ENCODE data around the gene LPP. TPM values are rescaled to one million over a fixed set of nuclear protein-coding genes. Genes with fewer than 3 reads are reported as not detected.

LPP gene
- total RNA-seq, 1 experiment from 2014 or later, result 148 TPM

DNA sequence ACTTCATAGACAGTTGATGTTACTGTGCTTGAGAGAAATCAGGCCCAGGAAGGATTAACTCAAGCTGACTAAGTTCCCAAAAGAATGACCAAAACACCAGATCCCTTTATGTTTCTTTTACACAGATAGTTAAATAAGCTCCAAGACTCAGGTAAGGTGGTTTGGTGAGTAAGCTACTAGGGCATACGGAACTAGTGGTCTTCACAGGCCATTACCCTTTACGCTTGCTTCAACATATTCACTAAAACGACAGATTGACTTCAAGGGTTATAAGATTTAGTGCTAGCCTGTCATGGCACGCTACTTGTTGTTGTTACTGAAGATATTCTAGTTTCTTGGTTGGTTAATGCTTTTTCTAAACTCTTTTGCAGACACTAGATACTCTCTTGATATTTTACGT is 369.3 kb downstream of the LPP start:
- Histone ChIP-seq H3K9me2 (ENCODE audit: insufficient read depth) (no peaks in the 10 kb centered on the region), H3K27me3 (ENCODE audit: insufficient read depth, low read depth) (no peaks in the 10 kb centered on the region), H4K20me1 (ENCODE audit: insufficient read depth) (no peaks in the 10 kb centered on the region), H3K4me1 (replicated peaks; ENCODE audit: insufficient read depth) (peaks cover 12% of the 10 kb centered on the region), H3F3A (ENCODE audit: insufficient read depth, low read depth) (0 out of 2 replicates have a peak, but pooled peaks cover 3% of the 10 kb centered on the region), H2AFZ (no peak overlapping the region), H3K79me2 (ENCODE audit: low read depth) (no peaks in the 10 kb centered on the region), H3K4me2 (no peak overlapping the region), H3K4me3 (no peak overlapping the region), H3K27ac (no peak overlapping the region), H3K9me3 (ENCODE audit: insufficient read depth, low read depth) (no peaks in the 10 kb centered on the region), H3K36me3 (ENCODE audit: low read depth) (0 out of 2 replicates have a peak, but pooled peaks cover 6% of the 10 kb centered on the region)
- ChIA-PET CTCF (no interaction called here), POLR2A (ENCODE audit: unreplicated experiment) (no interaction called here)
- TF ChIP-seq, protein P1, sequence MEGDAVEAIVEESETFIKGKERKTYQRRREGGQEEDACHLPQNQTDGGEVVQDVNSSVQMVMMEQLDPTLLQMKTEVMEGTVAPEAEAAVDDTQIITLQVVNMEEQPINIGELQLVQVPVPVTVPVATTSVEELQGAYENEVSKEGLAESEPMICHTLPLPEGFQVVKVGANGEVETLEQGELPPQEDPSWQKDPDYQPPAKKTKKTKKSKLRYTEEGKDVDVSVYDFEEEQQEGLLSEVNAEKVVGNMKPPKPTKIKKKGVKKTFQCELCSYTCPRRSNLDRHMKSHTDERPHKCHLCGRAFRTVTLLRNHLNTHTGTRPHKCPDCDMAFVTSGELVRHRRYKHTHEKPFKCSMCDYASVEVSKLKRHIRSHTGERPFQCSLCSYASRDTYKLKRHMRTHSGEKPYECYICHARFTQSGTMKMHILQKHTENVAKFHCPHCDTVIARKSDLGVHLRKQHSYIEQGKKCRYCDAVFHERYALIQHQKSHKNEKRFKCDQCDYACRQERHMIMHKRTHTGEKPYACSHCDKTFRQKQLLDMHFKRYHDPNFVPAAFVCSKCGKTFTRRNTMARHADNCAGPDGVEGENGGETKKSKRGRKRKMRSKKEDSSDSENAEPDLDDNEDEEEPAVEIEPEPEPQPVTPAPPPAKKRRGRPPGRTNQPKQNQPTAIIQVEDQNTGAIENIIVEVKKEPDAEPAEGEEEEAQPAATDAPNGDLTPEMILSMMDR (conservative IDR thresholded peaks at IDR 0.05), result no peak
- no peak for TF ChIP-seq EZH2 (IDR thresholded peaks at IDR 0.05; ENCODE audit: low read depth)
- no TSS peak for BruUV-seq (replicated peaks)
- intact Hi-C loops (cut with micrococcal nuclease; ENCODE audit: unreplicated experiment), result no loop called here
- no peak for DNase-seq

DNA sequence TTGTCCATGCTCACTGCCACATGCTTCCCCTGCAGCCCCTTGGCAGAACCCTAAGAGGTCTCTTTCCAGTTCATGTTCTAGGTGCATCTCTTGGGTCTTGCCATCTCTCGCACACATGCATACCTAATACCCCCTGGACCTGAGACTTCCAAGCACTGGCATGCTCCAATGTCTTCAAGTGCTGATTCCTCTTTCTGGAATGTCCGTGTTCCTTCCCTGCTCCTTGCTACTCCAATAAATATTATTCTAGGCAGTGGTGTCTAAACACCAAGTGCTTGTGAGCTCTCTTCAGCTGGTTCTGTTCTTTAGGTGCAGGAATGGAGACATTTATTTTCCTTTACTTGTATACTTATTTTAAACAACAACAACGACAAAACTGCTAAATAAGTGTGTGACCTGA is 370.1 kb downstream of the LPP start:
- H3K4me3 ChIP-seq, result no peak overlapping the region
- no peak overlapping the region for H3K27ac ChIP-seq
- H4K20me1 ChIP-seq (ENCODE audit: insufficient read depth), result no peaks in the 10 kb centered on the region
- DNase-seq, result no peak
- H3F3A ChIP-seq (ENCODE audit: insufficient read depth, low read depth), result 0 out of 2 replicates have a peak, but pooled peaks cover 3% of the 10 kb centered on the region
- TF ChIP-seq, protein P1 (conservative IDR thresholded peaks at IDR 0.05), result no peak
- no peak for TF ChIP-seq EZH2 (IDR thresholded peaks at IDR 0.05; ENCODE audit: low read depth)
- H3K79me2 ChIP-seq (ENCODE audit: low read depth), result no peaks in the 10 kb centered on the region
- peaks cover 5% of the 10 kb centered on the region for H3K4me1 ChIP-seq (replicated peaks; ENCODE audit: insufficient read depth)
- H2AFZ ChIP-seq, result no peak overlapping the region
- H3K27me3 ChIP-seq (ENCODE audit: insufficient read depth, low read depth), result no peaks in the 10 kb centered on the region
- intact Hi-C loops (cut with micrococcal nuclease; ENCODE audit: unreplicated experiment), result no loop called here
- 0 out of 2 replicates have a peak, but pooled peaks cover 6% of the 10 kb centered on the region for H3K36me3 ChIP-seq (ENCODE audit: low read depth)
- ChIA-PET CTCF (no interaction called here), POLR2A (ENCODE audit: unreplicated experiment) (no interaction called here)
- H3K9me3 ChIP-seq (ENCODE audit: insufficient read depth, low read depth), result no peaks in the 10 kb centered on the region
- no TSS peak for BruUV-seq (replicated peaks)
- no peaks in the 10 kb centered on the region for H3K9me2 ChIP-seq (ENCODE audit: insufficient read depth)
- no peak overlapping the region for H3K4me2 ChIP-seq

DNA sequence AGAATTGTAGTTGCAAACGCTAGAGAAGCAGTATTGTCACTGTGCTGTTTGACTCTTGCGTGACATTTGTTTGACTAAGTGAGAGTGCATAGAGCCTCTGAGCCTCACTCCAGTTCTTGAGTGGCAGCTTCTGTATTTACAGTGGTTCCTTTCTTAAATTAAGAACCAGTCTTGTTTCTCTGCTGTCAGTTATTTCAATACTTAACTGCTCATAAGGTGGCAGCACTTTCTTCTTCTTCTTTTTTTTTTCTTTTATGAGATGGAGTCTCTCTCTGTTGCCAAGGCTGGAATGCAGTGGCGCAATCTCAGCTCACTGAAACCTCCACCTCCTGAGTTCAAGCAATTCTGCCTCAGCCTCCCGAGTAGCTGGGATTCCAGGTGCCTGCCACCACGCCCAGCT is 372.1 kb downstream of the LPP start:
- H3K4me2 ChIP-seq, result no peak overlapping the region
- no peaks in the 10 kb centered on the region for H3K9me3 ChIP-seq (ENCODE audit: insufficient read depth, low read depth)
- no peaks in the 10 kb centered on the region for H3K79me2 ChIP-seq (ENCODE audit: low read depth)
- no peaks in the 10 kb centered on the region for H3K27me3 ChIP-seq (ENCODE audit: insufficient read depth, low read depth)
- no peak overlapping the region for H3K4me3 ChIP-seq
- BruUV-seq (replicated peaks), result no TSS peak
- no peaks in the 10 kb centered on the region for H4K20me1 ChIP-seq (ENCODE audit: insufficient read depth)
- CTCF ChIA-PET, result no interaction called here
- 0 out of 2 replicates have a peak, but pooled peaks cover 6% of the 10 kb centered on the region for H3K36me3 ChIP-seq (ENCODE audit: low read depth)
- intact Hi-C loops (cut with micrococcal nuclease; ENCODE audit: unreplicated experiment), result no loop called here
- TF ChIP-seq EZH2 (IDR thresholded peaks at IDR 0.05; ENCODE audit: low read depth), result no peak
- TF ChIP-seq, protein P1 (conservative IDR thresholded peaks at IDR 0.05), result peak; percentile 19; the same call in 1 of the 2 replicates
- DNase-seq, result peak; percentile 20 to 48
- POLR2A ChIA-PET (ENCODE audit: unreplicated experiment), result no interaction called here
- 0 out of 2 replicates have a peak, but pooled peaks cover 3% of the 10 kb centered on the region for H3F3A ChIP-seq (ENCODE audit: insufficient read depth, low read depth)
- peaks cover 5% of the 10 kb centered on the region; the same call in 1 of the 2 replicates for H3K4me1 ChIP-seq (replicated peaks; ENCODE audit: insufficient read depth)
- H2AFZ ChIP-seq, result no peak overlapping the region
- H3K27ac ChIP-seq, result no peak overlapping the region
- H3K9me2 ChIP-seq (ENCODE audit: insufficient read depth), result no peaks in the 10 kb centered on the region

Data from PC-9 (cell line).